WERI-Rb-1 (cell line): Measurements from ENCODE around the gene GPR31.

Experiments used
- DNase-seq: peaks from one replicate; pipeline ENCODE4 v3.0.0-alpha.2; 2020
- H3K27ac ChIP-seq: fragments of 250-450 bp; sonication (Bioruptor Pico); 2 replicates; pipeline ENCODE4 v1.5.1; 2020; ENCODE audit warnings: mild to moderate bottlenecking, moderate library complexity
- H3K27me3 ChIP-seq: fragments of 250-450 bp; sonication (Bioruptor Pico); 2 replicates; pipeline ENCODE4 v1.5.1; 2021; ENCODE audit warnings: mild to moderate bottlenecking, low read depth, moderate library complexity; ENCODE audit not compliant: insufficient read depth, severe bottlenecking
- H3K36me3 ChIP-seq: fragments of 250-450 bp; sonication (Bioruptor Pico); 2 replicates; pipeline ENCODE4 v1.5.1; 2020; ENCODE audit warnings: mild to moderate bottlenecking, moderate library complexity
- H3K4me3 ChIP-seq: 2 replicates; pipeline ENCODE4 v1.5.1; 2011; ENCODE audit warnings: low read depth, mild to moderate bottlenecking, control low read depth, low read length
- H3K9me3 ChIP-seq: fragments of 250-450 bp; sonication (Bioruptor Pico); 2 replicates; pipeline ENCODE4 v1.5.1; 2021; ENCODE audit warnings: mild to moderate bottlenecking, moderate library complexity; ENCODE audit not compliant: severe bottlenecking
- TF ChIP-seq, protein P1 (sequence below): IDR thresholded peaks from 2 replicates; pipeline ENCODE4 v1.5.1; 2011; ENCODE audit warnings: low read depth, mild to moderate bottlenecking, control low read depth, inconsistent platforms, low read length

Gene GPR31

DNA sequence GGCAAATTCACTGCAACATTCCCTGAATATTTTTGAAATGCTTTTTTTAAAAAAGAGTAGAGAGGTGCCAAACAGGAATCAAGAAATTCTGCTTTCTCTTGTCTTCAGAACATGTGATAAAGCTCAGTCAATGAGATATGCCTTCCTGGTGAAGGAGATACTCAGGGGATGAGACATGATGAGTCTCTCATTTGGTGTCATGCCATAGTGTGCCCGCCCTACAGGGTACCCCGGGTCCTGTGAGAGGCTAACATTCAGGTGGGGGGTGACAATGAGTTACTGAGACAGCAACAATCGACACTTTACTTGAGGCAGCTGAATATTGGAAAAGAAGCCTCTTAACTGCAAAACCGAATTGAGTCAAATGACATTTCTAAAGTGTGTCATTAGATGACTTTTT lies 28.2 kb downstream of the GPR31 start:
- no peak for DNase-seq
- H3K9me3 ChIP-seq: no peaks in the 10 kb centered on the region
- no peak overlapping the region for H3K27ac ChIP-seq
- TF ChIP-seq, protein P1, sequence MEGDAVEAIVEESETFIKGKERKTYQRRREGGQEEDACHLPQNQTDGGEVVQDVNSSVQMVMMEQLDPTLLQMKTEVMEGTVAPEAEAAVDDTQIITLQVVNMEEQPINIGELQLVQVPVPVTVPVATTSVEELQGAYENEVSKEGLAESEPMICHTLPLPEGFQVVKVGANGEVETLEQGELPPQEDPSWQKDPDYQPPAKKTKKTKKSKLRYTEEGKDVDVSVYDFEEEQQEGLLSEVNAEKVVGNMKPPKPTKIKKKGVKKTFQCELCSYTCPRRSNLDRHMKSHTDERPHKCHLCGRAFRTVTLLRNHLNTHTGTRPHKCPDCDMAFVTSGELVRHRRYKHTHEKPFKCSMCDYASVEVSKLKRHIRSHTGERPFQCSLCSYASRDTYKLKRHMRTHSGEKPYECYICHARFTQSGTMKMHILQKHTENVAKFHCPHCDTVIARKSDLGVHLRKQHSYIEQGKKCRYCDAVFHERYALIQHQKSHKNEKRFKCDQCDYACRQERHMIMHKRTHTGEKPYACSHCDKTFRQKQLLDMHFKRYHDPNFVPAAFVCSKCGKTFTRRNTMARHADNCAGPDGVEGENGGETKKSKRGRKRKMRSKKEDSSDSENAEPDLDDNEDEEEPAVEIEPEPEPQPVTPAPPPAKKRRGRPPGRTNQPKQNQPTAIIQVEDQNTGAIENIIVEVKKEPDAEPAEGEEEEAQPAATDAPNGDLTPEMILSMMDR: no peak
- no peaks in the 10 kb centered on the region for H3K27me3 ChIP-seq
- H3K4me3 ChIP-seq: no peak overlapping the region
- H3K36me3 ChIP-seq: no peaks in the 10 kb centered on the region

DNA sequence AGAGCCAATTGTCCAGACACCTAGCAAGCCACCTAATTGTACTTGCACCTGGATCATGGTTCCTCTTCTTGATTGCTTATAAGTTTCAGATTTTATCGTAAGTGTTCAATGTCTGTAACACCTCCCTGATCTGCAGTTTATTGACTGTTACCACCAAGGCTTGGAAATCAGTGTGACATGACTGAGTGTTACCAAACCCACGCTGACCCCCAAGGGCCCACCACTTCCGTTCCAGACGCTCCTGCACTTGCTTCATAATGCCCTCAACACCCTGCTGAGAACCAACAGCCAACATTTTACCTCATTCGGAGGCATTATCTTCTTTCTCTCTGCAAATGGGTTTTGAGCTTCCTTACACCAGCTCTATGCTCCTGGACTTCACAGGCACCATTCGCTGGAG lies 28.6 kb downstream of the GPR31 start:
- Histone ChIP-seq H3K4me3 (no peak overlapping the region), H3K27ac (no peak overlapping the region), H3K9me3 (no peaks in the 10 kb centered on the region), H3K36me3 (no peaks in the 10 kb centered on the region), H3K27me3 (no peaks in the 10 kb centered on the region)
- DNase-seq: no peak
- TF ChIP-seq, protein P1: no peak

DNA sequence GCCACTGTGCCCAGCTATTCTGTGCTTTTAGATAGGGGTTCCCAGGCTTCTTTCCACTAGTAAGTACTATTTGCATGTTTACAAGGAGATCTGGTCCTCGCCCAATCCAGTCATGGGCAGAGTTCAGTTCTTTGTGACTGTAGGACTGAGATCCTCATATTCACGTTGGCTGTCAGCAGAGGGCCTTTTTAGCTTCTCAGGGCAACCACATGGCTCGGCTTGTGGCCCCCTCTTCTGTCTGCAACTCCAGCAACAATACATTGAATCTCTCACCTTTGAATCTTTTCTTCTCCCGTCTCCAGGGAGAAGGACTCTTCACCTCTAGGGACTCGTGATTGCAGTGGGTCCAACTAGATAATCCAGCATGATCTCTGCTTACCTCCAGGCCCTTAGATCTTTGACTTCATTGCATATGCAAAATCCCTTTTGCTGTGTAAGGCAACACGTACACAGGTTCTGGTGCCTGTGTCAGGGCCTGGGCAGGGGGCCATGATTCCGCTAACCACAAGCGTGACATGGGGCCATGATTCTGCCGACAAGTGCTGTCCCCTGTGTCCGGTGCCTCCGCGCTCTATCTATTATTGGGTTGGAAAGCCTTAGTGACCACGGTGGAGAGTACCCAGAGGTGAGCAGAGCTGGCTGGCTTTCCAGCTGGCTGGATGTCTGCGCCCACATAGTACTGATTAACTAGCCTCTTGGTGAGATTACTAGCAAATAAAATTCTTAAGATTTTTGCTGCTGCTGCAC lies 29.8 kb downstream of the GPR31 start:
- Histone ChIP-seq H3K36me3 (no peaks in the 10 kb centered on the region), H3K27ac (no peak overlapping the region), H3K4me3 (no peak overlapping the region), H3K9me3 (no peaks in the 10 kb centered on the region), H3K27me3 (no peaks in the 10 kb centered on the region)
- no peak for DNase-seq
- TF ChIP-seq, protein P1: no peak

DNA sequence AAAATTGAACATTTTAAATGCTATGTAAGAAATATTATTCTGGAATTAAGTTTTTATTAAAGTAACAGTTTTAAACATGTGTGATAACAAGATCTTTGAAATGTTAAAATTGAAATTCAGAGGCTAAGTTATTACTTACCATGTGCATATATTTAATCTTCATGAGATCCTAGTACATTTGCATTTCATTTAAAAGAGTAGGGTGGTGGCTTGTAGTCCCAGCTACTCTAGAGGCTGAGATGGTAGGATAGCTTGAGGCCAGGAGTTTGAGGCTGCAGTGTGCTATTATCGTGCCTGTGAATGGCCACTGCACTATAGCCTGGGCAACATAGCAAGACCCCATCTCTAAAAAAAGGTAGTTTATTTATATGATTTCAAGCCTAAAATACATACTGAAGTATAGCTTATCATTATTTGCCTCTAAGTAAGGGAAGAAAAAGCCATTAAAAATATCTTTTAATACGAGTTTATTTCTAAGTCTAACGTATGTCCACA lies 31.9 kb downstream of the GPR31 start:
- TF ChIP-seq, protein P1: no peak
- H3K4me3 ChIP-seq: no peak overlapping the region
- DNase-seq: no peak
- no peaks in the 10 kb centered on the region for H3K9me3 ChIP-seq
- H3K36me3 ChIP-seq: no peaks in the 10 kb centered on the region
- H3K27ac ChIP-seq: no peak overlapping the region
- H3K27me3 ChIP-seq: no peaks in the 10 kb centered on the region

DNA sequence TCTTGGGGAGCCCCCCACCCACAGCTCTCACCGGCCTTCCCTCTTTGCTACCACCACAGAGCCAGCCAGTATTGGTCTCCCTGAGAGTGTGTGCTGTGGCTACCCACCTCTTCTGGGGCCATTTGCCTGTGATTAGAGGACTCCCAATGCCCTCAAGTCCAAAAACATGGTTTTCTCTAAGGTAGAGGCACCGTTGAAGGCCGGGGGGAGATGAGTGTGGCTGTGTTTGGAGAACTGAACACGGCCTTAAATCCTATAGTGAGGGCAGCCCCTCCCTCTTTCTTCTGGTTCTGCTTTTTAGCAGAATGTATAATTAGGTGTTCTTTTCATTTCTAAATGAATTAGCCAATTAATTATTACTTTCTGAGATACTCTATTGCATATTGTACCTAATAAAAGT lies 32.4 kb downstream of the GPR31 start:
- TF ChIP-seq, protein P1: no peak
- H3K27me3 ChIP-seq: no peaks in the 10 kb centered on the region

DNA sequence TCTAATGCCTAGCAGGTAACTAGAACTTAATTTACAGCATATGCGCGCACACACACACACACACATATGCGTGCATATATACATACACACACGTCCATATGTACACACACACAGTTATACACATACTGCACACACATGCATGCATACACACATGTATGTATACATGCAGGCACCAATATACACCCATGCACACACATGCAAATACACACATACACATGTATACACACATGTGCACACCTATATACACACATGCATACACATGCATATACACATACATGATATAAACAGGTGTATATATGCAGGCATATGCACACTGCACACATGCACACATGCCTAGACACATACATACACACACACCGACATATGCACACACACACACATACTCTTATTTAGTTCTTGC lies 33.0 kb downstream of the GPR31 start:
- no peak for DNase-seq
- H3K27me3 ChIP-seq: no peaks in the 10 kb centered on the region
- no peak overlapping the region for H3K27ac ChIP-seq
- no peaks in the 10 kb centered on the region for H3K9me3 ChIP-seq
- no peak overlapping the region for H3K4me3 ChIP-seq
- no peaks in the 10 kb centered on the region for H3K36me3 ChIP-seq
- TF ChIP-seq, protein P1: no peak

More for the DNA sequence above, 32.4 kb downstream of the GPR31 start:
- Histone ChIP-seq H3K9me3 (no peaks in the 10 kb centered on the region), H3K4me3 (no peak overlapping the region), H3K36me3 (no peaks in the 10 kb centered on the region), H3K27ac (no peak overlapping the region)
- DNase-seq: no peak
